Mesenchymal stem cell (in vitro differentiated cells and primary cell): ENCODE data around the gene KLHL29.

Experiments
- DNase-seq: peaks from one replicate; pipeline ENCODE4 v3.0.0-alpha.2; 2013
- H2AFZ ChIP-seq: one replicate; pipeline ENCODE4 v1.6.1; 2013; ENCODE audit warnings: low read depth, mild to moderate bottlenecking, control low read depth, inconsistent platforms, low read length, moderate library complexity
- H2AK5ac ChIP-seq: 2 replicates; pipeline ENCODE4 v1.6.1; 2013; ENCODE audit warnings: low read length, moderate library complexity, mild to moderate bottlenecking, inconsistent platforms; ENCODE audit not compliant: severe bottlenecking
- H2BK120ac ChIP-seq: one replicate; pipeline ENCODE4 v1.6.1; 2013; ENCODE audit warnings: low read depth, mild to moderate bottlenecking, inconsistent platforms, low read length, moderate library complexity
- H2BK12ac ChIP-seq, 2 experiments: one replicate each; pipeline ENCODE4 v1.6.1; 2013; ENCODE audit warnings: inconsistent platforms in 2 of 2, low read length in 2 of 2, mild to moderate bottlenecking in 2 of 2, moderate library complexity in 2 of 2, control low read depth in 1 of 2
- H2BK15ac ChIP-seq: one replicate; pipeline ENCODE4 v1.6.1; 2013; ENCODE audit warnings: mild to moderate bottlenecking, low read depth, inconsistent platforms; ENCODE audit not compliant: poor library complexity, severe bottlenecking
- H2BK5ac ChIP-seq: 2 replicates; pipeline ENCODE4 v1.6.1; 2013; ENCODE audit warnings: low read depth, mild to moderate bottlenecking, low read length, control low read depth, inconsistent platforms; ENCODE audit not compliant: poor library complexity, severe bottlenecking
- H3K14ac ChIP-seq, 2 experiments: one replicate each; pipeline ENCODE4 v1.6.1; 2013; ENCODE audit warnings: inconsistent platforms in 2 of 2, low read length in 2 of 2, control low read depth in 1 of 2, mild to moderate bottlenecking in 1 of 2, moderate library complexity in 1 of 2
- H3K18ac ChIP-seq, 2 experiments: one replicate each; pipeline ENCODE4 v1.6.1; 2013; ENCODE audit warnings: inconsistent platforms in 2 of 2, low read length in 2 of 2, control low read depth in 1 of 2, low read depth in 1 of 2, mild to moderate bottlenecking in 1 of 2
- H3K23ac ChIP-seq, 2 experiments: one replicate each; pipeline ENCODE4 v1.6.1; 2013; ENCODE audit warnings: inconsistent platforms in 2 of 2, low read length in 2 of 2, mild to moderate bottlenecking in 2 of 2, moderate library complexity in 2 of 2, control low read depth in 1 of 2
- H3K27ac ChIP-seq: 2 replicates; pipeline ENCODE4 v1.5.1; 2013; ENCODE audit warnings: mild to moderate bottlenecking, moderate library complexity, low read length, control low read depth, inconsistent platforms; ENCODE audit not compliant: poor library complexity, severe bottlenecking
- H3K27me3 ChIP-seq, 2 experiments: 2 replicates each; pipeline versions ENCODE4 v1.6.1 to v1.7.0; 2013; ENCODE audit warnings: low read length in 2 of 2, mild to moderate bottlenecking in 2 of 2, moderate library complexity in 2 of 2, control low read depth in 1 of 2, inconsistent platforms in 1 of 2; ENCODE audit not compliant: control insufficient read depth in 1 of 2, insufficient read depth in 1 of 2
- H3K36me3 ChIP-seq, 2 experiments: 2 replicates each; pipeline versions ENCODE4 v1.6.1 to v1.7.0; 2013; ENCODE audit warnings: low read length in 2 of 2, control low read depth in 1 of 2, inconsistent platforms in 1 of 2, low read depth in 1 of 2, mild to moderate bottlenecking in 1 of 2; ENCODE audit not compliant: insufficient read depth in 2 of 2, control insufficient read depth in 1 of 2
- H3K4ac ChIP-seq, 2 experiments: one replicate each; pipeline ENCODE4 v1.6.1; 2013; ENCODE audit warnings: inconsistent platforms in 2 of 2, low read length in 2 of 2, mild to moderate bottlenecking in 2 of 2, moderate library complexity in 2 of 2, control low read depth in 1 of 2, low read depth in 1 of 2
- H3K4me1 ChIP-seq: 2 replicates; pipeline ENCODE4 v1.6.1; 2013; ENCODE audit warnings: low read depth, low read length, control low read depth; ENCODE audit not compliant: control insufficient read depth, insufficient read depth
- H3K4me2 ChIP-seq: 2 replicates; pipeline ENCODE4 v1.6.1; 2013; ENCODE audit warnings: low read length, mild to moderate bottlenecking, inconsistent platforms; ENCODE audit not compliant: poor library complexity, severe bottlenecking
- H3K4me3 ChIP-seq, 2 experiments: 2 replicates each; pipeline versions ENCODE4 v1.5.1 to v1.7.0; 2013; ENCODE audit warnings: low read length in 2 of 2, mild to moderate bottlenecking in 2 of 2, control low read depth in 1 of 2, low read depth in 1 of 2; ENCODE audit not compliant: insufficient read depth in 1 of 2
- H3K79me1 ChIP-seq: replicated peaks from 2 replicates; pipeline ENCODE4 v1.6.1; 2013; ENCODE audit warnings: mild to moderate bottlenecking, control low read depth, low read length, inconsistent platforms; ENCODE audit not compliant: poor library complexity, severe bottlenecking
- H3K9ac ChIP-seq: 2 replicates; pipeline ENCODE4 v1.7.0; 2013; ENCODE audit warnings: mild to moderate bottlenecking, low read length, moderate library complexity
- H3K9me3 ChIP-seq: 2 replicates; pipeline ENCODE4 v1.7.0; 2013; ENCODE audit warnings: mild to moderate bottlenecking, low read length; ENCODE audit not compliant: control insufficient read depth
- H4K8ac ChIP-seq: one replicate; pipeline ENCODE4 v1.6.1; 2013; ENCODE audit warnings: inconsistent platforms, mild to moderate bottlenecking, low read length, moderate library complexity
- H4K91ac ChIP-seq: one replicate; pipeline ENCODE4 v1.6.1; 2013; ENCODE audit warnings: mild to moderate bottlenecking, low read length, inconsistent platforms
- WGBS: methylation state at CpG from one replicate; pipeline ENCODE4 v1.1.7; 2013; ENCODE audit warnings: mixed read lengths; 5-methylcytosine and 5-hydroxymethylcytosine counted together

The KLHL29 gene

DNA sequence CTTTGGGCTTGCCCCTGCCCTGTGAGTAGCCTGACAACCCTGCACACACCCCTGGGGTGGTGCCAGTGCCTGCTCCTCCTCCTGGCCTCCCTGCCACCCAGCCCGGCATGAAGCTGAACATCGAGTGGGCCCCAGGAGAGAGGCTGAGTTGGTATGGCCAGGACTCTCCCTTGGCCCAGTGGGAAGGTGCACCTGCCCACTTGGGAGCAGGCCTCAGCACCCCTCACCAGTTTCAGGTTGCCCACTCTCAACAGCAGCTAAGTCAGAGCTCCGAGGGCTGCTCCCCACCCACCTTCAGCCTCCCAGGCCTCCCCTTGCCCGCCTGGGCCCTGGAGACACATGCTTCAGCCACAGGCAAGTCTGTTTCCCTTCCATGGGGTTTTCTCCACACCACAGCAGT is 203.1 kb downstream of the KLHL29 start:
- 96% methylated on average over 4 of the region's 4 CpGs for WGBS
- Histone ChIP-seq H3K27ac (no peak overlapping the region), H3K79me1 (no peaks in the 10 kb centered on the region), H4K91ac (peak overlapping the region; percentile 35), H3K23ac (no peak overlapping the region), H2BK120ac (no peak overlapping the region), H3K18ac (no peak overlapping the region), H2AFZ (no peak overlapping the region), H3K4me1 (peaks cover 3% of the 10 kb centered on the region), H2AK5ac (no peak overlapping the region), H3K36me3 (peaks cover 12 to 13% of the 10 kb centered on the region in 2 experiments), H3K4me2 (no peak overlapping the region), H2BK12ac (no peak overlapping the region), H4K8ac (no peak overlapping the region), H2BK15ac (peak overlapping the region; percentile 33), H3K9me3 (no peaks in the 10 kb centered on the region), H3K4me3 (no peak overlapping the region), H3K9ac (peak overlapping the region; percentile 43), H2BK5ac (no peak overlapping the region), H3K4ac (no peak overlapping the region), H3K27me3 (no peaks in the 10 kb centered on the region), H3K14ac (no peak overlapping the region)
- no peak for DNase-seq

DNA sequence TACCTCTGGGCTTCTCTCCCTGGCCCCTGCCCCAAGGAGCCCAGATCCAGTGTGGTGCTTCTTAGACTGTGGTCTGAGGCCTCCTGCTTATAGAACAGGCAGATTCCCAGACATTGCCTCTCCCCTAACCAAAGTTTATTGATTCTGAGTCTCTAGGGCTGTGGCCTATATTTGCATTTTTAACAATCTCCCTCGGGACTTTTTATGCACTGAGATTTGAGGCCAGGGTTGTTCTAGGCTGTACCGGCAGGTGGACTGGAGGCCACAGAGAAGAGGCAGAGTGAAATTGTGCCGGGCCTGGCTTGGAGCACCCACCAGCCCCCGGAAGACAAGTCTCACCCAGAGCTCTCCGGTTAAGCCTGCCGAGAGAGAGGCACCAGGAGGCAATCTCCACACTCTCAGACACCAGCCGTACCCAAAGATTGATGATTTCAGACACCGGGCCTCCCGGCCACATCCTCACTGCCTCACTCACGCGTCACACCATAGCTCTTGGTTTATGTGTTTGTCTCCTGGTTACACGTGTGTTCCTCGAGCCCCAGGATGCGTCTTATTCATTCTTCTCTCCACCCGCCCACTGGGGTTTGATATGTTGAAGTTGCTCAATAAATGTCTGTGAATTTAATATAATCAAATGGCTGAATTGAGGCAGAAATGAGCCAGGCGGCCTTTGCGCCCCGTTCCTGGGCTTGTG is 203.7 kb downstream of the KLHL29 start:
- Histone ChIP-seq H3K4ac (no peak overlapping the region), H3K23ac (no peak overlapping the region), H2BK12ac (no peak overlapping the region), H3K4me2 (no peak overlapping the region), H3K9me3 (no peaks in the 10 kb centered on the region), H3K27ac (no peak overlapping the region), H4K91ac (no peak overlapping the region), H2BK120ac (no peak overlapping the region), H4K8ac (no peak overlapping the region), H2AFZ (no peak overlapping the region), H3K9ac (peak overlapping the region; percentile 43), H3K27me3 (no peaks in the 10 kb centered on the region), H3K36me3 (peaks cover 7 to 13% of the 10 kb centered on the region in 2 experiments), H3K14ac (no peak overlapping the region), H3K18ac (no peak overlapping the region), H3K79me1 (no peaks in the 10 kb centered on the region), H2BK15ac (no peak overlapping the region), H2BK5ac (no peak overlapping the region), H2AK5ac (no peak overlapping the region), H3K4me1 (peaks cover 5% of the 10 kb centered on the region), H3K4me3 (no peak overlapping the region)
- no peak for DNase-seq
- 91% methylated on average over 18 of the region's 18 CpGs for whole genome bisulfite sequencing

DNA sequence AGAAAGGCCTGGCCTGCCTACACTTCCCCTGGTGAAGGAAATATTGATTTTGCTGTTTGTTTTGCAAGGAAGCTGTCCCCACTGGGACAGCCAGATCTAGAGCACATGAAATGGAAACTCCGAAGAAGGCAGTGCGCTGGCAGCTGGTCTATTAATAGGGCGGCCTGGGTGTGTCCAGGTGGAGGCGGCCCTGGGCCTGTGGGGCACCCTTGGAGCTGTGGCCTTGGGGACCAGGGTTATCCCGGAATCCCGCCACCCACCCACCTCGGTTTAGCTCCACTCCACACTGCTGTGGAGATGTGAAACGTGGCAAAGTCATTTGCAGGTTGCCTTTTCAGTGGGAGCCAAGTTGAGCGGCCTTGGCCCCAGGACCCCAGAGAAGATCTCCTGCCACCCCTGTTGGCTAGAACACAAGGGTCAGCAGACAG is 204.3 kb downstream of the KLHL29 start:
- H4K8ac ChIP-seq = no peak overlapping the region
- no peak overlapping the region for H2BK5ac ChIP-seq
- no peak overlapping the region for H2BK12ac ChIP-seq
- no peak overlapping the region for H3K4ac ChIP-seq
- no peak overlapping the region for H3K14ac ChIP-seq
- no peak overlapping the region for H2AFZ ChIP-seq
- no peak overlapping the region for H3K27ac ChIP-seq
- no peaks in the 10 kb centered on the region for H3K9me3 ChIP-seq
- H2AK5ac ChIP-seq = no peak overlapping the region
- no peak overlapping the region for H3K4me2 ChIP-seq
- no peak overlapping the region for H4K91ac ChIP-seq
- no peaks in the 10 kb centered on the region for H3K79me1 ChIP-seq
- no peak overlapping the region for H2BK15ac ChIP-seq
- no peak overlapping the region for H3K18ac ChIP-seq
- H3K36me3 ChIP-seq = peaks cover 6 to 13% of the 10 kb centered on the region in 2 experiments
- H2BK120ac ChIP-seq = no peak overlapping the region
- WGBS = 98% methylated on average over 9 of the region's 9 CpGs
- peaks cover 5% of the 10 kb centered on the region for H3K4me1 ChIP-seq
- H3K4me3 ChIP-seq = no peak overlapping the region
- H3K9ac ChIP-seq = peak overlapping the region; percentile 20
- no peak for DNase-seq
- H3K27me3 ChIP-seq = no peaks in the 10 kb centered on the region
- peak overlapping the region in 1 of 2 experiments; percentile 9 for H3K23ac ChIP-seq

DNA sequence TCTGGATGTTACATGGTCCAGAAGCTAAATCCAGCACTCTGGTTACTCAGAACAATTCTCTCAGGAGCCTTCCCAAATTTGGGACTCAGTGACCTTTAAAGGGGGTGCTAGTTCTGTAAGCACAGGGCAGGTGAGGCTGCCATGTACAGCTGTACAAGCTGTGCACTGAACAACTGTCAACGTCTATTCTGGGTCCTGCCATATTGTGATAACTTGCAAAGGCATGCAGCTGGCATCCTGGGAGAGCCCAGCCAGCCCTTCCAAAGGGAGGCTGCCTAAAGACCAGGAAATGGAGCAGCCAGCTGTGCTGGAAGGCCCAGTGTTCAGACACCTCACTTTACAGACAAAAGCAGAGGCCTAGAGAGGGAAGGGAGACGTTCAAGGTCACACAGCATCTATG is 204.8 kb downstream of the KLHL29 start:
- Histone ChIP-seq H3K27ac (no peak overlapping the region), H3K23ac (no peak overlapping the region), H4K91ac (no peak overlapping the region), H3K27me3 (no peaks in the 10 kb centered on the region), H3K9ac (no peak overlapping the region), H3K14ac (no peak overlapping the region), H3K79me1 (no peaks in the 10 kb centered on the region), H2BK15ac (no peak overlapping the region), H3K36me3 (peaks cover 6 to 13% of the 10 kb centered on the region in 2 experiments), H3K9me3 (no peaks in the 10 kb centered on the region), H2BK5ac (no peak overlapping the region), H3K18ac (no peak overlapping the region), H3K4me1 (peaks cover 5% of the 10 kb centered on the region), H2AK5ac (no peak overlapping the region), H2BK12ac (no peak overlapping the region), H2BK120ac (no peak overlapping the region), H3K4me2 (no peak overlapping the region), H3K4ac (no peak overlapping the region), H2AFZ (no peak overlapping the region), H3K4me3 (no peak overlapping the region), H4K8ac (no peak overlapping the region)
- WGBS = 86% methylated on average over 2 of the region's 2 CpGs
- no peak for DNase-seq
